Endothelial cell of umbilical vein (primary cell): ENCODE data around the gene GXYLT2.

Source experiments
- CTCF ChIP-seq, 2 donors: IDR thresholded peaks; 1 replicate in 1 of 2; 2 replicates in 1 of 2; pipeline ENCODE4 v1.5.1; 2011; ENCODE audit warnings: low read length in 2 of 2, mild to moderate bottlenecking in 2 of 2, moderate library complexity in 2 of 2, control low read depth in 1 of 2, inconsistent platforms in 1 of 2, low read depth in 1 of 2; ENCODE audit not compliant: insufficient read depth in 1 of 2; ENCODE audit errors: extremely low read depth in 1 of 2
- EZH2 ChIP-seq: IDR thresholded peaks from 2 replicates; pipeline ENCODE4 v1.6.1; 2012; ENCODE audit warnings: borderline replicate concordance, low read depth, mild to moderate bottlenecking, moderate library complexity, low read length, inconsistent platforms; ENCODE audit not compliant: severe bottlenecking
- GATA2 ChIP-seq: IDR thresholded peaks from 2 replicates; pipeline ENCODE4 v1.7.0; 2011; ENCODE audit warnings: low read depth, mild to moderate bottlenecking, moderate library complexity, mixed read lengths, low read length; ENCODE audit not compliant: insufficient read length, insufficient read depth
- MAX ChIP-seq: IDR thresholded peaks from 2 replicates; pipeline ENCODE4 v1.6.1; 2011; ENCODE audit not compliant: insufficient read depth, insufficient read length
- POLR2A ChIP-seq: IDR thresholded peaks from 2 replicates; pipeline ENCODE4 v1.6.1; 2012; ENCODE audit warnings: low read depth, mild to moderate bottlenecking, control low read depth, low read length
- POLR2AphosphoS5 ChIP-seq: IDR thresholded peaks from 2 replicates; pipeline ENCODE4 v1.6.1; 2012; ENCODE audit warnings: low read depth, mild to moderate bottlenecking, control low read depth, low read length, moderate library complexity; ENCODE audit not compliant: insufficient read depth

- TF ChIP-seq CTCF (IDR thresholded peaks at IDR 0.05; ENCODE audit: extremely low read depth in 1 of 2, insufficient read depth in 1 of 2, low read depth in 1 of 2, low read length in 2 of 2) (no peak), POLR2A (no peak), POLR2AphosphoS5 (no peak), MAX (no peak), EZH2 (no peak), GATA2 (no peak)
These were observed 19.4 kb downstream of the GXYLT2 start for GRCh38 chr3:72907131-72907711.
